ENCODE results near the gene IDH3A.

- no peak for TF ChIP-seq CTCF (IDR thresholded peaks at IDR 0.05; ENCODE audit: low read depth, low read length, poor library complexity, severe bottlenecking)
- no peak for TF ChIP-seq EZH2phosphoT487 (IDR thresholded peaks at IDR 0.05; ENCODE audit: borderline replicate concordance, low read length)
Observed at GRCh38 chr15:78112551-78112950, 36.6 kb upstream of the IDH3A start.
